ENCODE results near the gene MDH1. TPM values are rescaled to one million over a fixed set of nuclear protein-coding genes. Genes with fewer than 3 reads are reported as not detected.
"Not testable (repeated sequence)": the region's sequence is repeated elsewhere in the genome, so short reads cannot be mapped to it uniquely, and the experiment has no call there.

The MDH1 gene
- total RNA-seq, 1 donor from 2014 or later: 80.5 TPM

- no peak overlapping the region for H3K27ac Mint-ChIP-seq (ENCODE audit: unreplicated experiment)
- DNase-seq (ENCODE audit: low spot score): no peak
- peaks cover 11% of the 10 kb centered on the region for H3K36me3 Mint-ChIP-seq (ENCODE audit: low read depth, unreplicated experiment)
- peaks cover 24% of the 10 kb centered on the region for H3K4me1 Mint-ChIP-seq (ENCODE audit: unreplicated experiment)
- H3K4me3 Mint-ChIP-seq (ENCODE audit: unreplicated experiment): peak overlapping the region; percentile 10
- peaks cover 3% of the 10 kb centered on the region for H3K9me3 Mint-ChIP-seq (ENCODE audit: unreplicated experiment)
- TF ChIP-seq CTCF (IDR thresholded peaks at IDR 0.05; ENCODE audit: unreplicated experiment): no peak
- peaks cover 3% of the 10 kb centered on the region for H3K27me3 Mint-ChIP-seq (ENCODE audit: unreplicated experiment)
Measured at GRCh38 chr2:63619328-63619727, 30.6 kb downstream of the MDH1 start.

- no peak overlapping the region for H3K4me3 Mint-ChIP-seq (ENCODE audit: unreplicated experiment)
- TF ChIP-seq CTCF (IDR thresholded peaks at IDR 0.05; ENCODE audit: unreplicated experiment): no peak
- no peak overlapping the region for H3K27ac Mint-ChIP-seq (ENCODE audit: unreplicated experiment)
- H3K36me3 Mint-ChIP-seq (ENCODE audit: low read depth, unreplicated experiment): peaks cover 15% of the 10 kb centered on the region
- H3K9me3 Mint-ChIP-seq (ENCODE audit: unreplicated experiment): peaks cover 3% of the 10 kb centered on the region
- no peak for DNase-seq (ENCODE audit: low spot score)
- H3K27me3 Mint-ChIP-seq (ENCODE audit: unreplicated experiment): no peaks in the 10 kb centered on the region
- peaks cover 6% of the 10 kb centered on the region for H3K4me1 Mint-ChIP-seq (ENCODE audit: unreplicated experiment)
Measured at GRCh38 chr2:63622751-63623150, 34.0 kb downstream of the MDH1 start.

- H3K9me3 Mint-ChIP-seq (ENCODE audit: unreplicated experiment); H3K4me3 Mint-ChIP-seq (ENCODE audit: unreplicated experiment); H3K27ac Mint-ChIP-seq (ENCODE audit: unreplicated experiment); H3K27me3 Mint-ChIP-seq (ENCODE audit: unreplicated experiment); DNase-seq (ENCODE audit: low spot score); H3K4me1 Mint-ChIP-seq (ENCODE audit: unreplicated experiment): not testable (repeated sequence)
- peaks cover 15% of the 10 kb centered on the region for H3K36me3 Mint-ChIP-seq (ENCODE audit: low read depth, unreplicated experiment)
Measured at GRCh38 chr2:63623763-63624162, 35.0 kb downstream of the MDH1 start.

GRCh38 chr2:63627866-63628265, 39.1 kb downstream of the MDH1 start:
- TF ChIP-seq CTCF (IDR thresholded peaks at IDR 0.05; ENCODE audit: unreplicated experiment): no peak
- Mint-ChIP-seq H3K9me3 (ENCODE audit: unreplicated experiment) (peaks cover 3% of the 10 kb centered on the region), H3K27me3 (ENCODE audit: unreplicated experiment) (no peaks in the 10 kb centered on the region), H3K36me3 (ENCODE audit: low read depth, unreplicated experiment) (peaks cover 4% of the 10 kb centered on the region), H3K4me3 (ENCODE audit: unreplicated experiment) (no peak overlapping the region), H3K27ac (ENCODE audit: unreplicated experiment) (no peak overlapping the region), H3K4me1 (ENCODE audit: unreplicated experiment) (peaks cover 4% of the 10 kb centered on the region)
- DNase-seq (ENCODE audit: low spot score): no peak

- Mint-ChIP-seq H3K36me3 (ENCODE audit: low read depth, unreplicated experiment) (peaks cover 4% of the 10 kb centered on the region), H3K4me1 (ENCODE audit: unreplicated experiment) (peaks cover 4% of the 10 kb centered on the region), H3K27me3 (ENCODE audit: unreplicated experiment) (no peaks in the 10 kb centered on the region), H3K27ac (ENCODE audit: unreplicated experiment) (no peak overlapping the region), H3K9me3 (ENCODE audit: unreplicated experiment) (peaks cover 3% of the 10 kb centered on the region), H3K4me3 (ENCODE audit: unreplicated experiment) (no peak overlapping the region)
- no peak for DNase-seq (ENCODE audit: low spot score)
- TF ChIP-seq CTCF (IDR thresholded peaks at IDR 0.05; ENCODE audit: unreplicated experiment): no peak
Measured at GRCh38 chr2:63628403-63628942, 39.7 kb downstream of the MDH1 start.
